DOHH2 (cell line): ENCODE data around the gene SIRT2.
A peak's percentile ranks its signal among the peaks of the same experiment; 100 is the strongest.

Experiments used
- CTCF ChIP-seq: fragments of 200-600 bp; sonication (generic); IDR thresholded peaks from one replicate; pipeline ENCODE4 v1.5.1; 2014; ENCODE audit warnings: antibody characterized with exemption, mild to moderate bottlenecking, low read depth, low read length; ENCODE audit not compliant: poor library complexity, severe bottlenecking
- EZH2phosphoT487 ChIP-seq: fragments of 200-600 bp; sonication (generic); IDR thresholded peaks from 2 replicates; pipeline ENCODE4 v1.6.1; 2017; ENCODE audit warnings: borderline replicate concordance, mild to moderate bottlenecking, antibody characterized with exemption, low read length, moderate library complexity, mixed read lengths

- TF ChIP-seq EZH2phosphoT487: no peak
- peak; percentile 30 for TF ChIP-seq CTCF
These were observed 20.6 kb downstream of the SIRT2 start for GRCh38 chr19:38878575-38879399.
